ENCODE measurements around the gene LTBP1.

LTBP1 gene

DNA sequence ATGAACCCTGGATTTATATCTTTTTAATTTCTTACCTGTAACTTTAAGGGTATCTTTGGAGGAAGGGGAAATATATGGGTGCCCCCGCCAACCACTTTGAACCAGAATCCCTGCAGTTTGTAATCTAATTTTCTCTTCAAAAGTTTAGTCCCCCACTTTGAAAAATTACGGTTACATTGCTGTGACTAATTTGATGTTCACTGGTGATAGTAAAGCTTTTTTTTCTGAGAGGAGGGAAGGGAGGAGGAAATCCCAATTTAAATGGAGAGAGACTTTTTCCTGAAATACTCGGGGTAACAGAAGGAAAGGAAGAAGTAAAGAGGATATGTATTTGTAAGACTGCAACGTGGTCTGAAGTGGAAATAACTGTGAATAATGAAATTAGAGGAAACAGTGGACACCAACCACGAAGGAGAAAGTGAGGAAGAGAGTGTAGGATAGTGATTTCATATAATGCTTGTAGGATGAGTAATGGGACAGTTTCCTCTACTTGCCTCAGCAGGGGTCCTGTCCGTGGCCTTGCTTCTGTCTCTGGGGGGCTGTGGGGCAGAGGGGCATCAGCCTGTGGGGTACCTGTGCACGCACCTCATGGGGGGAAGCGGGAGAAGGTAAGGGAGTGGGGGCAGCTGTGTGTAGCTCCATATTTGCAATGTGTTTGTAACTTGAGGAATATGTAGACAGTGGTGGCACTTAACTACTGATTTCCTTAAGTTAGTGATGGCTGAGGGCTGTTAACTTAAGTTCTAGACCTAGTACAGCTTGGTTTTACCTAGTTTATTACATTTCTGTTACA is 161.1 kb downstream of the LTBP1 start:
- Mint-ChIP-seq H3K4me1 (no peaks in the 10 kb centered on the region), H3K36me3 (no peaks in the 10 kb centered on the region), H3K27me3 (peaks cover 37% of the 10 kb centered on the region), H3K4me3 (no peak overlapping the region), H3K27ac (no peak overlapping the region), H3K9me3 (no peaks in the 10 kb centered on the region)
- no peak for ATAC-seq

DNA sequence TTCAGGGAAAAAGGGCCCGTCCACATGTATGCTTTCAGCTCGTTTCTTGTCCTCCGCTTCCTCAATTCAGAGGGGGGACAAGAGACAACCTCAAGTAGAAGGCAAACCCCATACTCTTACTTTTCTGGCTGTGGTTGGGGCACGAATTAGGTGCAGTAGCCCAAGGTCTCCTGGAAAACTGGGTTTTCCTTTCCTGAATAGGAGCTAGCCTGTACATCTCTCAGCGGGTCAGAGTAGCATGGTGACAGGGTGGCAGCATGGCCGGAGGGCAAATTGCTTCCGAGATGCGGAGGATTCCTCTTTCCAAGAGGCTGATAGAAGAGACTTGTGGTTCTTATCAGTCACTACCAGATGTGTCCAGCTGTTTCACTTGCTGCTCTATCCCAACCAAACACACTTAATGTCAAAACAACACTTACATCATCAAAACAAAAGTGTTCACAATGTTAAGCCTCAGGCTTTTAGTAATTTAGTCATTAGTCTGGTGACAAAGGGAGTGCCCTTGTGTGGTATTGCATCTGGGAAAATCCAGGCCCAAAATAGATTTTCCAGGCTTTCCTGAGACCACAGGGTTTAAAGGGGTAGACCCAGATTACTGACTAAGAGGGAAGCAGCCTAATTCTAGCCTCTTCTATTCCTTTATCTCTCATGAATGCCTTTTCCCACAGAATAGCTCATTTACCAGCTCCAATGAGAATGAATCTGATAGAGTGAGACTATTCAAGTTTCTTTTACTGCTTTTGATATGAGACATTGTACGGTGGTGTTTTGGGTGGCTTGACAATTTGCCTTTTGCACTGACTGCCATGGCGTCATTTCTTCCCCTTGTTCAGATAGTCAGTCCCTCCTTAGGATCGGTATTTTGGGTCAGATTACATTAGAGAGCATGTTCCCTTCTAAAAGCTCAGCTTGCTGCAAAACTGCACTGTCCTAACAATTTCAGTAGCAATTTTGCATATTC is 162.0 kb downstream of the LTBP1 start:
- Mint-ChIP-seq H3K4me3 (no peak overlapping the region), H3K4me1 (no peaks in the 10 kb centered on the region), H3K27ac (no peak overlapping the region), H3K36me3 (no peaks in the 10 kb centered on the region), H3K9me3 (no peaks in the 10 kb centered on the region), H3K27me3 (peaks cover 37% of the 10 kb centered on the region)
- ATAC-seq = no peak

DNA sequence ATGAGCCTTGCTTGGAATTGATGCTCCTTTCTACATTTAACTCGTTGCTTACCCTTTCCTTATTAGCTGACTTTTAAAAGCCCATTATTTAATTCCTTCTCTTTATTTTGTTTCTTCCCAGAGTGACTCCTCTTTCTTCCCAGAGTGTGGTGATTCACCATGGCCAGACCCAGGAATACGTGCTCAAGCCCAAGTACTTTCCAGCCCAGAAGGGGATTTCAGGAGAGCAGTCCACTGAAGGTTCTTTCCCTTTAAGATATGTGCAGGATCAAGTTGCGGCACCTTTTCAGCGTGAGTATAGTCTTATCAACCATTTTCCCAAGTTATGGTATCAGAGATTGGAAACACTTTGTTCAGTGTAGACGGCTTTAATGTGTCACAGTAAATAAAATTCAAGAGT is 163.7 kb downstream of the LTBP1 start:
- no peaks in the 10 kb centered on the region for H3K4me1 Mint-ChIP-seq
- H3K27ac Mint-ChIP-seq = no peak overlapping the region
- no peak for ATAC-seq
- H3K36me3 Mint-ChIP-seq = no peaks in the 10 kb centered on the region
- H3K27me3 Mint-ChIP-seq = peaks cover 37% of the 10 kb centered on the region
- no peaks in the 10 kb centered on the region for H3K9me3 Mint-ChIP-seq
- H3K4me3 Mint-ChIP-seq = no peak overlapping the region

DNA sequence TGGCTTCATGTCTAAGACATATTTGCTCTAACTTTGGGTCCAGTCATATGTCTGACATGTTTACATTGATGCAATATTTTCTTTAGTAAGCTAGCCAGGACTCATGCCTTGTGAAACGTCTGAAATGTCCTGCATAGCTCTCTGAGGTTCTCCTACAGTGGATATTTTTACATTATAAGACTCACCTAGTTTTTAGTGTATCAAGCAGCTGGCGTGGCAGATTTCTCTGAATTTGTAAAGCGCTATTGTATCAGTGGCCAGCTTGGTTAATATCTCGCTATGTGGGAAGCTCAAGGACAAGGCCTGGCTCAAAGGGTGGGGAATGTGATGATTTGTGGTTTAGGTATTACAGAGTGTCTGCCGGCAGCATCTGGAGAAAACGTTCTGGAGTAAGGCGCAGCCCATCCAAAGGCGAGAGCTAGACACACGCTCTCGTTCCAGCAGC is 164.3 kb downstream of the LTBP1 start:
- H3K9me3 Mint-ChIP-seq = no peaks in the 10 kb centered on the region
- H3K27me3 Mint-ChIP-seq = peaks cover 37% of the 10 kb centered on the region
- H3K36me3 Mint-ChIP-seq = no peaks in the 10 kb centered on the region
- ATAC-seq = no peak
- no peaks in the 10 kb centered on the region for H3K4me1 Mint-ChIP-seq
- no peak overlapping the region for H3K4me3 Mint-ChIP-seq
- H3K27ac Mint-ChIP-seq = no peak overlapping the region

DNA sequence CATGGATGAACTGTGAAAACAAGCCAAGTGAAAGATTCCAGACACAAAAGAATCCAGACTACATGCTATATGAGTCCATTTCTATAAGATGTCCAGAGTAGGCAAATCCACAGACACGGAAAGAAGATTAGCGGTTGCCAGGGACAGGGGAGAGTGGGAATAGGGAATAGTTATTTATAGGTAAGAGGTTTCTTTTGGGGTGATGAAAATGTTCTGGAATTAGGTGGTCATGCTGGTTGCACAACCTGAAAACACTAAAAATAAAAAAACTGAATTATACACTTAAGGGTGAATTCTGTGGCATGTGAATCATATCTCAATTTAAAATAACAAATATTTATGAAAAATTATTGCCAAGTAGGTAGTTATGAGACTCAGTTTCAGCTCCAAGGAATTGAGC is 168.4 kb downstream of the LTBP1 start:
- no peaks in the 10 kb centered on the region for H3K36me3 Mint-ChIP-seq
- no peaks in the 10 kb centered on the region for H3K4me1 Mint-ChIP-seq
- ATAC-seq = no peak
- H3K9me3 Mint-ChIP-seq = no peaks in the 10 kb centered on the region
- H3K27ac Mint-ChIP-seq = no peak overlapping the region
- H3K4me3 Mint-ChIP-seq = no peak overlapping the region
- peaks cover 21% of the 10 kb centered on the region for H3K27me3 Mint-ChIP-seq

DNA sequence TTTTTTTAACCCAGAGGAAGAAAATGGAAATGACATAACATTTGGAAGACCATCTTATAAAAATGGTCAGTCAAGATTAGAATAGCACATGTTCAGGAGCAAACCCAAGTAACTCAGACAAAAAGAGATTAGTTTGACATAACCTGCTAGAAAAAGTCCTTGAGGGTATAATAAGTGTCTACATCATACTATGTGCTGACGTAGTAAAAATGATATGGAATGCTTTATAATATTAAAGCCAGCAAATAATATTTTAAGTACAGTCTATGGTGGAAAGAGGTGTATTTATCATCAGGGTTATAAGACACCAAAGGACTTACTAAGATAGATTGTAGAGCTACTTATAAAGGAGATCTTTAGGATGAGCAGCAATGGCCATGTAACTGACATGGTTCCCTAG is 169.0 kb downstream of the LTBP1 start:
- Mint-ChIP-seq H3K27ac (no peak overlapping the region), H3K4me1 (no peaks in the 10 kb centered on the region), H3K27me3 (peaks cover 16% of the 10 kb centered on the region), H3K9me3 (peaks cover 2% of the 10 kb centered on the region), H3K36me3 (no peaks in the 10 kb centered on the region), H3K4me3 (no peak overlapping the region)
- ATAC-seq = no peak

DNA sequence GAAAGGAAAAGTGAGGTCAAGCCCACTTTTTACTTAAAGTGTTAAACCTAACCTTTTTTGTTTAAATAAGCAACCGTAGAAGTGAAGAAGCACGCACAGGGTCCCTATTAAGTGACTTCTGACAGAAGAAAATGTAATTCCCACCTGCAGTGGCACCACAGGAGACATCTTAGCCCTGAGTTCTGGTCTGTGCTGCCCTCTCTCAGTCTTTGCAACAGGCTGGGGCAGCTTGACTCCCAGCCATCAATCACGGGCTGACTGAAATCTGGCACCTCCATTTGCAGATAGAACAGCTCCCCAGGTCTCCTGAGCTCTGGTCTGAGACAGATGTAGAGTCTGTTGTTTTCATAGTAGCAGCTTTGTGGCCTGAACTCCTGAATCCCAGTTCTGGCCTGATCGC is 170.0 kb downstream of the LTBP1 start:
- H3K27me3 Mint-ChIP-seq = peaks cover 8% of the 10 kb centered on the region
- H3K9me3 Mint-ChIP-seq = peaks cover 2% of the 10 kb centered on the region
- H3K36me3 Mint-ChIP-seq = no peaks in the 10 kb centered on the region
- no peak overlapping the region for H3K4me3 Mint-ChIP-seq
- H3K27ac Mint-ChIP-seq = no peak overlapping the region
- H3K4me1 Mint-ChIP-seq = no peaks in the 10 kb centered on the region
- ATAC-seq = no peak

DNA sequence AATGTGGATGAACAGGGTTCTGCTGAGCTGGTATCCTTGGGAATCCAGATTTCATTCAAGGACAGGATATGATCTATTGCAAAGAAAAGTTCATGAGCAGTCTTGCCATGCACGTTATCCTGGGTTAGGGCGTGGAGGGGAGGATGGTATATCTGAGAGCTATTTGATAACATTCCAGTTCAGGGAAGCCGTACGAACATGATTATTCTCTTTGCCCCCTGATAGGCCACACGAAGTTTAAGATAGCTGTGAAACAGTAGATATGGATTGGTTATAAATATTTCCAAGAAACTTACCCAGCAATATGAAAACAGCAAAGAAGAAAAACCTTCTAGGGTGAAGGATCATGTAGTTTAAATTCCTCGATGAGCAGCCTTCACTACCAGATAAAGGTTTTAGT is 171.9 kb downstream of the LTBP1 start:
- ATAC-seq = no peak
- Mint-ChIP-seq H3K9me3 (peaks cover 2% of the 10 kb centered on the region), H3K27ac (no peak overlapping the region), H3K4me1 (no peaks in the 10 kb centered on the region), H3K36me3 (no peaks in the 10 kb centered on the region), H3K4me3 (no peak overlapping the region), H3K27me3 (no peaks in the 10 kb centered on the region)

DNA sequence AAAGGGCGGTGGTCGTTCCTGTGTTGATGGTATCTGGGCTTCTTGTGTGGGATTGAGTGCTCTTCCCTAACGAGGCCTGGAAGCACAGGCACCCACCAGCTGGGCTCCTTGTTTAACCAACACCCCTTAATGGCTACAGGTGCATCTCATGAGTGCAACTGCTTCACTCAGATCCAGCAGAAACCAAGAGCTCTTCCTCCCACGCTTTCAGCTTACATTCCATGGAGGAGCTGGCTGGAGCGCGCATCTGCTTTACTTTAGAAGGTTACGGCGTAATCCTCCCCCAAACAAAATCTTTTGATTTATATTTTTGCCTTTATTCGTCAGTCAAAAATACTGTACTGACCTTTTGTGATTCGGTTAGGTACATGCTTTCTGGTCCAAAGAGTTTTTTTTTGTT is 174.7 kb downstream of the LTBP1 start:
- Mint-ChIP-seq H3K27me3 (no peaks in the 10 kb centered on the region), H3K27ac (no peak overlapping the region), H3K36me3 (no peaks in the 10 kb centered on the region), H3K4me3 (no peak overlapping the region), H3K4me1 (no peaks in the 10 kb centered on the region), H3K9me3 (peaks cover 2% of the 10 kb centered on the region)
- ATAC-seq = no peak

DNA sequence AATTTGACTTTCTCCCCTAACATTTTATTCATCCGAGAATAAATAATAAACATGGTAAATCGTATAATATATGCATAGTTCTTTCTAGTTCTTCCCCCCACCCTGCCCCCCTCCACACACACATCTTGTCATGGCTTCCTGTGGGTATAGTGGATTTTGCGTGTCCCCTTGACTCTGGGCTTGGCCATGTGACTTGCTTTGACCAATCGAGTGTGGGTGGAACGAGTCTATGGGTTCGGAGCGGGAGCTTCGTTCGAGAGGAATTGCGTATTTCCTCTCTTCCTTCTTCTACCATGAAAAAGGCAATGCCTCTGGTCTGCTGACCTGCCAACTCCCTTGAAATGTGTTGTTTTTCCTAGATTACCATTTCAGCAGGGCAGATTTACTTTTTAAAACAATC is 175.2 kb downstream of the LTBP1 start:
- Mint-ChIP-seq H3K27ac (no peak overlapping the region), H3K4me3 (no peak overlapping the region), H3K9me3 (peaks cover 2% of the 10 kb centered on the region), H3K27me3 (no peaks in the 10 kb centered on the region), H3K36me3 (no peaks in the 10 kb centered on the region), H3K4me1 (no peaks in the 10 kb centered on the region)
- no peak for ATAC-seq

DNA sequence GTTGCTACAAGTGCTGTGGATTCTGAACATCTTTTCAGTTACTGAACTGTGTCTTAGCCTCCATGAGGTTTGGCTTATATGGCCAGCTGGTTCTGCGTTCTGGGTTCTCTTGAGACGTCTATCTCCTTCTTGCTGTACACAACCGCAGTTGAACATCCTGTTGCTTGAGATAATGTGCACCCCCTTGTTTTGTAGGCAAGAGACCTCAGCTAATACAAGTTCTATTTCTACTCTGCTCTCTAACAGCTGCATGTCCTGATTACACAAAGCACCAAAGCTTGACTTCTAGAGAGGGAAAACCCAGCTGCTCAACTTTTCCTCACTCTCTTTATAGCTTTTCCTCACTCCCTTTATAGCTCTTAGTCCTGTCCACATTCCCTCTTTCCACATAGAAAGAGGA is 176.0 kb downstream of the LTBP1 start:
- H3K4me3 Mint-ChIP-seq = no peak overlapping the region
- no peak for ATAC-seq
- H3K4me1 Mint-ChIP-seq = no peaks in the 10 kb centered on the region
- no peaks in the 10 kb centered on the region for H3K36me3 Mint-ChIP-seq
- no peaks in the 10 kb centered on the region for H3K27me3 Mint-ChIP-seq
- no peak overlapping the region for H3K27ac Mint-ChIP-seq
- H3K9me3 Mint-ChIP-seq = peaks cover 2% of the 10 kb centered on the region

DNA sequence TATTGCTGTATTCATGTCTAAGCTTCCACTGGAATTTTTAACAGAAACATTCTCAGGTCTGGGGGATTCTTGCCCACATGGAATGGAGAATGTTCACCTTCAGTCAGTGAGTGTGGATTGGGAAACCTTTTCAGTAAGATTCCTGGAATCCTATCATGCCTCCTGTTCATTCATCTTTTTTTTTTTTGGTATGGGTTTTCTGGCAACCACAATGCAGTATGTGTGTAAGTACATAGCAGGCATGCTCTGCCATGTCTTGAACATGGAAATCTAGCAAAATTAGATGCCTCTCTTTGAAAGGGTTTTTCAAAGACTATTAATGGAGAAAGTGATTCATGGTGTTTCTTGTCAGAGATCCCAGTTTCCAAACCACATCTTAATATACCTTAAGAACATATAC is 176.5 kb downstream of the LTBP1 start:
- Mint-ChIP-seq H3K4me3 (no peak overlapping the region), H3K36me3 (no peaks in the 10 kb centered on the region), H3K27ac (no peak overlapping the region), H3K9me3 (peaks cover 2% of the 10 kb centered on the region), H3K27me3 (no peaks in the 10 kb centered on the region), H3K4me1 (no peaks in the 10 kb centered on the region)
- ATAC-seq = no peak

DNA sequence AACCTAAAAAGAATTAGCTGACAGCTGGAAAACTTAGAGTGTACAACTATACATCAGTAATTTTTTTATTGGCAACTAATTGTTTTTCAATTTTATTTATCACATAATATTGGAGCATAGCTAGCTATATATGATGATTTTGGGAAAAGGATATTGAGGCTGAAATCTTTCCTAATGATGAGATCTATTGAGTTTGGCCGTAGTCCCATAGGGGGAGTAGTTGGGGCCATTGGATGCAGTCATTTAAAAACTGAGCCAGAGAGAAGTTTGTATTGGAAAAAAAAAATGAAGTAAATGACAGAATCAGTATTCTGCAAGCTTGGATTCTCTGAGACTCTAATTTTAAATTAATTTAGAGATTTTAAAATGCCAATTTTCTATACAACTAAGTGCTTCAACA is 179.8 kb downstream of the LTBP1 start:
- no peaks in the 10 kb centered on the region for H3K4me1 Mint-ChIP-seq
- no peaks in the 10 kb centered on the region for H3K9me3 Mint-ChIP-seq
- H3K4me3 Mint-ChIP-seq = no peak overlapping the region
- no peak overlapping the region for H3K27ac Mint-ChIP-seq
- ATAC-seq = no peak
- H3K36me3 Mint-ChIP-seq = no peaks in the 10 kb centered on the region
- no peaks in the 10 kb centered on the region for H3K27me3 Mint-ChIP-seq

DNA sequence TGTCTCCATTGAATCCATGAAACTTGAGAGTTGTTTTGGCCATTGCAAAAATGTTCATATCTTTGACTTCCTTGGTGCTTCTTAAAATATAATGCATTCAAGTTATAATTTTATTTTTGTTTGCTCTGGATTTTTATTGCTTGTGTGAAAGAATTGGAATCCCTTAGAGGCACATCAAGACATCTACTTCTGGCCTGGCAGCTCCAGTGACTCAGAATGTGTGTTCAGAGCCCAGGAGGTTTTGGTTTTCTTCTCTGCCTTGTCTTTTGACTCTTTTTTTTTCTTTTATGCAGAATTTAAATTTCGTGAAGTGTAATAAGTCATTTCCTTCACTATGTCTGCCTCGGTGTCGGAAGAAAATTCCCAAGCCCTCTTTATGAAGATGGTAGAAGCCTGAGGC is 180.2 kb downstream of the LTBP1 start:
- no peak overlapping the region for H3K27ac Mint-ChIP-seq
- H3K4me3 Mint-ChIP-seq = no peak overlapping the region
- H3K9me3 Mint-ChIP-seq = no peaks in the 10 kb centered on the region
- no peak for ATAC-seq
- no peaks in the 10 kb centered on the region for H3K27me3 Mint-ChIP-seq
- no peaks in the 10 kb centered on the region for H3K4me1 Mint-ChIP-seq
- no peaks in the 10 kb centered on the region for H3K36me3 Mint-ChIP-seq

DNA sequence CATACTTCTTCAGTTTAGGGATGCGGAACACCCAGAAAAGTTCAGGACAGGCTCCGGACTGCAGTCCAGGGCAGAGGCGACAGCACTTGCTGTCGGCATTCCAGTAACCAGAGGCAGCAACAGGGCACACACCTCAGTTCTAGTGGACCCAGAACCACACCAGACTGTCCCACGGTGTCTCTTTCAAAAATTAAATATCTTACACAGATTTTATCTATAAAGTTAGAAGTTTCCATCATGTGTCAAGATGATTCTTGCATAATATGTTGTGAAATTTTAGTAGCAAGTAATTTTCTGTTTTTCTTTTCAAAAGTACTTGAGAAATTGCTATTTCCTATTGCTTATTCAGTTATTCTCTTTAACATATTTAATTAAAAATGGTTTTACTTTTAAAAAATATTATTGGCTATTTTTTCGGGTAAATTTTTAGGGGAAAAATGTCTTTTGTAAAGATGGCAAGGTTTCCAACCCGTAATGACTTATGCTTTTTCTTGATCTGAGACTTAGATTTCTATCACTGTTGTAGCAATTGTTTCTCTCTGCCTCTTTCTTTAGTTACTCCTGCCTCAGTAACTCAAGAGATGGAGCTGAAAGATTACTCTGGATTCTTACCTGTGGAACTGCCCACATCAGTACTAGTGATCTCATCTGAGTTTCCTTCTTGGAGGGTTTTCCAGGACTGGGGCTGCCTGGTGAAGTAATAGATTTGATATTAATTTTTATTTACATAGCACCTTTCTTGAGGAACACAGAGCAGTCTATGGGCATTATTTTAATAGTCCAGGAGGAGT is 182.7 kb downstream of the LTBP1 start:
- Mint-ChIP-seq H3K27ac (no peak overlapping the region), H3K4me1 (no peaks in the 10 kb centered on the region), H3K36me3 (no peaks in the 10 kb centered on the region), H3K4me3 (no peak overlapping the region), H3K27me3 (peaks cover under 1% of the 10 kb centered on the region), H3K9me3 (no peaks in the 10 kb centered on the region)
- no peak for ATAC-seq

All from stimulated activated memory B cell treated with anti-CD40 and anti-IgM and Interleukin-4, amounts not matched to agents 10 μg/mL and 1 μg/mL and 100 μg/mL, for 72 hours (primary cell).